ENCODE measurements around the gene CADPS2. TPM values are rescaled to one million over a fixed set of nuclear protein-coding genes. Genes with fewer than 3 reads are reported as not detected.

CADPS2 gene
- total and polyA plus RNA-seq, 12 donors = 14.6 to 103 (median 39.4) TPM

GRCh38 chr7:122699017-122699416 is 187.2 kb downstream of the CADPS2 start, which contains the start of gene RNF133:
Gene RNF133 (minus strand): TSS chr7:122699117. CDS start chr7:122698918, 199 bp downstream.
- H3K4me3 ChIP-seq = no peak within 1 kb of the TSS
- peaks cover 0 to 4% of the 10 kb centered on the region in 2 donors for H3K4me1 ChIP-seq (replicated peaks in 1 of 2)
- H3K27ac ChIP-seq = no peak within 1 kb of the TSS
- H3K9me3 ChIP-seq (replicated peaks in 1 of 3) = no peaks in the 10 kb centered on the region
- no peak for DNase-seq
- TF ChIP-seq POLR2A (IDR thresholded peaks at IDR 0.05) (no peak), CTCF (IDR thresholded peaks at IDR 0.05) (no peak)
- no peaks in the 10 kb centered on the region for H3K27me3 ChIP-seq
- no peaks in the 10 kb centered on the region for H3K36me3 ChIP-seq (replicated peaks in 1 of 2)
- intact Hi-C loops (cut with DNase I) = no loop called here

- H3K27ac ChIP-seq = no peak overlapping the region
- no peaks in the 10 kb centered on the region for H3K4me1 ChIP-seq (replicated peaks in 1 of 2)
- WGBS, 4 donors = 85 to 96% (median 86%) methylated on average over 1 of the region's 1 CpG
- DNase-seq = no peak
- TF ChIP-seq CTCF (IDR thresholded peaks at IDR 0.05) (no peak), POLR2A (IDR thresholded peaks at IDR 0.05) (no peak)
- H3K9me3 ChIP-seq (replicated peaks in 1 of 3) = no peaks in the 10 kb centered on the region
- H3K4me3 ChIP-seq = no peak overlapping the region
- intact Hi-C loops (cut with DNase I) = no loop called here
- no peaks in the 10 kb centered on the region for H3K36me3 ChIP-seq (replicated peaks in 1 of 2)
- no peaks in the 10 kb centered on the region for H3K27me3 ChIP-seq
These were observed 190.4 kb downstream of the CADPS2 start for GRCh38 chr7:122695816-122696215.

- no peaks in the 10 kb centered on the region for H3K9me3 ChIP-seq (replicated peaks in 1 of 3)
- WGBS, 4 donors = 90 to 97% (median 93%) methylated on average over 2 of the region's 2 CpGs
- H3K27me3 ChIP-seq = no peaks in the 10 kb centered on the region
- intact Hi-C loops (cut with DNase I) = no loop called here
- TF ChIP-seq CTCF (IDR thresholded peaks at IDR 0.05) = no peak
- TF ChIP-seq POLR2A (IDR thresholded peaks at IDR 0.05) = no peak
- H3K4me3 ChIP-seq = no peak overlapping the region
- no peaks in the 10 kb centered on the region for H3K36me3 ChIP-seq (replicated peaks in 1 of 2)
- no peak overlapping the region for H3K27ac ChIP-seq
- DNase-seq = no peak
- no peaks in the 10 kb centered on the region for H3K4me1 ChIP-seq (replicated peaks in 1 of 2)
These were observed 191.6 kb downstream of the CADPS2 start for GRCh38 chr7:122694697-122695096.

GRCh38 chr7:122692769-122693309 is 193.4 kb downstream of the CADPS2 start:
- no peak overlapping the region for H3K4me3 ChIP-seq
- no peaks in the 10 kb centered on the region for H3K36me3 ChIP-seq (replicated peaks in 1 of 2)
- DNase-seq = no peak
- WGBS, 4 donors = 79 to 89% (median 82%) methylated on average over 2 to 3 of the region's 3 CpGs
- H3K4me1 ChIP-seq (replicated peaks in 1 of 2) = no peaks in the 10 kb centered on the region
- H3K9me3 ChIP-seq (replicated peaks in 1 of 3) = no peaks in the 10 kb centered on the region
- no peaks in the 10 kb centered on the region for H3K27me3 ChIP-seq
- intact Hi-C loops (cut with DNase I) = no loop called here
- no peak for TF ChIP-seq POLR2A (IDR thresholded peaks at IDR 0.05)
- no peak for TF ChIP-seq CTCF (IDR thresholded peaks at IDR 0.05)
- H3K27ac ChIP-seq = no peak overlapping the region
